OCI-LY3 (cell line): Measurements from ENCODE around the gene REXO2.

Experiments used
- EZH2phosphoT487 ChIP-seq: fragments of 200-600 bp; shearing (Covaris generic); IDR thresholded peaks from 2 replicates; pipeline ENCODE4 v1.6.1; 2018; ENCODE audit warnings: antibody characterized with exemption, mixed run types, low read depth
- TF ChIP-seq, protein P1 (sequence below): fragments of 200-600, 300-600 bp; sonication (generic); IDR thresholded peaks from 2 replicates; pipeline ENCODE4 v1.5.1; 2014; ENCODE audit warnings: antibody characterized with exemption, low read length, low read depth

DNA sequence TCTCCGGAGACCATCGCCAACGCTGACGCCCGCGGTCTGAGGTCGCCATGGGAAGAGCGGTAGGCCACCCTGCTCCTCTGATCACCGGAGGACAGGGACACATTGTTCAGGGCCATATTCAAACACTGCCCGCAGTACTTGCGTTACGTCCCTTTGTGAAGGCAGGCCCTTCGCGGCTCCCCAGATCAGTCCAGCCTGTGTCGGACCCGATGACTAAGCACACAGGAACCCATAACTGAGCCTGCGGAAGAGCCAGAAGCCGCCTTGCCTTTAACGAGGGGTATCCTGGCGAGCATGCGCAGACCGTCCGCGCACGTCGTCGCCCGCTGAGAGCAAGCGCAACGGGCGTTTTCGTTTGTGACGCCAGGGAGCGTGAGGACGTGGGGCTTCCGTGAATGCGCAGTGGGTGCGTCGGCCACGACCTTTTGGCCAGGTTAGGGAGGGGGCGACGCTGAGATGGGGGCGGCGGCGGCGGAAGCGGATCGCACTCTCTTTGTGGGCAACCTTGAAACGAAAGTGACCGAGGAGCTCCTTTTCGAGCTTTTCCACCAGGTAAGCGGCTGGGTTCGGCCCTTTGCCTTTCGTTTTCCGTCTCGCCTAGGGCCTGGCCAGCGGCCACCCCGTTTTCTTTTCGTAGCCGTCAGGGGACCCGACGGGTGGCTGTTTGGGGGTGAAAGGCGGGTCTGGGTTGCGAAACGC, 38.9 kb upstream of the REXO2 start, which contains the start of the genes C11orf71 and RBM7:
- TF ChIP-seq, protein P1, sequence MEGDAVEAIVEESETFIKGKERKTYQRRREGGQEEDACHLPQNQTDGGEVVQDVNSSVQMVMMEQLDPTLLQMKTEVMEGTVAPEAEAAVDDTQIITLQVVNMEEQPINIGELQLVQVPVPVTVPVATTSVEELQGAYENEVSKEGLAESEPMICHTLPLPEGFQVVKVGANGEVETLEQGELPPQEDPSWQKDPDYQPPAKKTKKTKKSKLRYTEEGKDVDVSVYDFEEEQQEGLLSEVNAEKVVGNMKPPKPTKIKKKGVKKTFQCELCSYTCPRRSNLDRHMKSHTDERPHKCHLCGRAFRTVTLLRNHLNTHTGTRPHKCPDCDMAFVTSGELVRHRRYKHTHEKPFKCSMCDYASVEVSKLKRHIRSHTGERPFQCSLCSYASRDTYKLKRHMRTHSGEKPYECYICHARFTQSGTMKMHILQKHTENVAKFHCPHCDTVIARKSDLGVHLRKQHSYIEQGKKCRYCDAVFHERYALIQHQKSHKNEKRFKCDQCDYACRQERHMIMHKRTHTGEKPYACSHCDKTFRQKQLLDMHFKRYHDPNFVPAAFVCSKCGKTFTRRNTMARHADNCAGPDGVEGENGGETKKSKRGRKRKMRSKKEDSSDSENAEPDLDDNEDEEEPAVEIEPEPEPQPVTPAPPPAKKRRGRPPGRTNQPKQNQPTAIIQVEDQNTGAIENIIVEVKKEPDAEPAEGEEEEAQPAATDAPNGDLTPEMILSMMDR, result peak; percentile 40; the same call in 1 of the 2 replicates
- TF ChIP-seq EZH2phosphoT487, result no peak
